Activated naive CD8-positive, alpha-beta T cell (primary cell): Measurements from ENCODE around the gene GJA4.

ENCODE experiments used
- H3K27ac Mint-ChIP-seq: one replicate; pipeline ENCODE4 v1.8.0; 2021; ENCODE audit warnings: mixed read lengths
- H3K27me3 Mint-ChIP-seq: one replicate; pipeline ENCODE4 v1.8.0; 2021; ENCODE audit warnings: mixed read lengths
- H3K36me3 Mint-ChIP-seq: one replicate; pipeline ENCODE4 v1.8.0; 2021; ENCODE audit warnings: mixed read lengths
- H3K4me1 Mint-ChIP-seq: one replicate; pipeline ENCODE4 v1.8.0; 2021; ENCODE audit warnings: low read depth, mixed read lengths
- H3K4me3 Mint-ChIP-seq: one replicate; pipeline ENCODE4 v1.8.0; 2021; ENCODE audit warnings: mild to moderate bottlenecking, mixed read lengths
- H3K9me3 Mint-ChIP-seq: one replicate; pipeline ENCODE4 v1.8.0; 2021; ENCODE audit warnings: low read depth, mixed read lengths

The GJA4 gene

GRCh38 chr1:34792868-34793727 is at the start of gene GJA4:
Gene GJA4 (plus strand): TSS chr1:34792999. CDS start chr1:34794214, 1,215 bp downstream.
- peaks cover 21% of the 10 kb centered on the region for H3K27me3 Mint-ChIP-seq
- no peak within 1 kb of the TSS for H3K27ac Mint-ChIP-seq
- H3K9me3 Mint-ChIP-seq: no peaks in the 10 kb centered on the region
- peak within 1 kb of the TSS; percentile 64 for H3K4me3 Mint-ChIP-seq
- H3K4me1 Mint-ChIP-seq: peaks cover 4% of the 10 kb centered on the region
- H3K36me3 Mint-ChIP-seq: no peaks in the 10 kb centered on the region

DNA sequence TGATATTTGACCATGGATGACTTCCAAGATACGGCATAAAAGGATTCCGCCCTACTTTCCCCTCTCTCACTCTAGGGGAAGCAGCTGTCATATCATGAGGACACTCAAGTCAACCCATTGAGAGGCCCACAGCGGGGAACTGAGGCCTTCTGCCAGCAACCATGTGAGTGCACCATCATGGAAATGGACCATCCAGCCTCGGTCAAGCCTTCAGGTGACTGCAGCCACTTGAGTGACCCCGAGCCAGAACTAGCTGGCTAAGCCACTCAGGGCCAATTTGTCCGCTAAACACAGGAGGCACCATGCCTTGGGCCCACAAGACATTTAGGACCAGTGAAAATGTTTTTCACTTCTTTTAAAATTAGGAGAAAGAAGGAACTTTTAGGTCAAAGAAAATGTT is 49.0 kb upstream of the GJA4 start:
- H3K36me3 Mint-ChIP-seq: no peaks in the 10 kb centered on the region
- no peaks in the 10 kb centered on the region for H3K4me1 Mint-ChIP-seq
- no peak overlapping the region for H3K4me3 Mint-ChIP-seq
- no peaks in the 10 kb centered on the region for H3K9me3 Mint-ChIP-seq
- peaks cover 1% of the 10 kb centered on the region for H3K27me3 Mint-ChIP-seq
- no peak overlapping the region for H3K27ac Mint-ChIP-seq

DNA sequence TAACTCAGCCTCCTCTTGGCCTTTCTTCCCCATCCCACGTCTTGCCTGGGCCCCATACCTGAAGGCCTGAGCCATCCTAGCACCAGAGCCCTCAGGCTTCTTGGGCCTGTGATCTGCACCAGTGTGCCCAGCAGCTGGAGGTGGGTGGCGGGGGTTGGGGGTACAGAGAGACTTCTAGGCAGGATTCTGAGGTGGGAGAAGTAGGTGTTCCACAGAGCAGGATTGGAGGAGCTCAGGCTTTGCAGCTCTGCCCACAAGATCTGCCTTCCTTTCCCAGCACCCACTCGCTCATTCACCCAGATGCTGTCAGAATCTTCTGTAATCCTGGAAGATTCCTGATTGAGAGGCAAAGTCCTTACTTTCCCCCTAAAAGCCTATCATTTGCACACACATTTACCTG is 47.9 kb upstream of the GJA4 start:
- no peak overlapping the region for H3K4me3 Mint-ChIP-seq
- no peaks in the 10 kb centered on the region for H3K36me3 Mint-ChIP-seq
- H3K27me3 Mint-ChIP-seq: peaks cover 4% of the 10 kb centered on the region
- H3K4me1 Mint-ChIP-seq: no peaks in the 10 kb centered on the region
- no peak overlapping the region for H3K27ac Mint-ChIP-seq
- H3K9me3 Mint-ChIP-seq: no peaks in the 10 kb centered on the region

GRCh38 chr1:34745666-34746065 is 47.1 kb upstream of the GJA4 start:
- no peaks in the 10 kb centered on the region for H3K9me3 Mint-ChIP-seq
- no peaks in the 10 kb centered on the region for H3K36me3 Mint-ChIP-seq
- H3K4me1 Mint-ChIP-seq: no peaks in the 10 kb centered on the region
- H3K27me3 Mint-ChIP-seq: peaks cover 4% of the 10 kb centered on the region
- H3K27ac Mint-ChIP-seq: no peak overlapping the region
- H3K4me3 Mint-ChIP-seq: no peak overlapping the region

GRCh38 chr1:34746101-34746500 is 46.7 kb upstream of the GJA4 start:
- H3K27me3 Mint-ChIP-seq: peaks cover 4% of the 10 kb centered on the region
- H3K27ac Mint-ChIP-seq: no peak overlapping the region
- H3K36me3 Mint-ChIP-seq: no peaks in the 10 kb centered on the region
- H3K9me3 Mint-ChIP-seq: no peaks in the 10 kb centered on the region
- no peak overlapping the region for H3K4me3 Mint-ChIP-seq
- H3K4me1 Mint-ChIP-seq: no peaks in the 10 kb centered on the region

GRCh38 chr1:34746785-34747637 is 45.8 kb upstream of the GJA4 start:
- Mint-ChIP-seq H3K27me3 (peaks cover 4% of the 10 kb centered on the region), H3K27ac (no peak overlapping the region), H3K36me3 (no peaks in the 10 kb centered on the region), H3K4me1 (no peaks in the 10 kb centered on the region), H3K4me3 (no peak overlapping the region), H3K9me3 (no peaks in the 10 kb centered on the region)

DNA sequence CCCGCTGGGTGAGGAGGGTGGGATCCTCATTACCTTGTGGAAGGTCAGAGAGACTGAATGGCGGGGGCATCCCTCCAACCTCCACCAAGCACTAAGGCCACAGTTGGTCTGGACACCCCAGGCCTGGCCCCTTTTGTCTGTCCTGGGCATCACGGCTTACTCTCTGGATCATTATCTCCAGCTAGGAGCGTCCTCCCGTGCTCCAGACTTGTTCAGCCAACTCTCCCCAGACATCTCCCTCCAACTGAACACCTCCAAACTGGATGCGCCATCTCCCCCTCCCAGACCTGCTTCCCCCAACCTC is 45.2 kb upstream of the GJA4 start:
- no peaks in the 10 kb centered on the region for H3K4me1 Mint-ChIP-seq
- no peaks in the 10 kb centered on the region for H3K9me3 Mint-ChIP-seq
- H3K4me3 Mint-ChIP-seq: no peak overlapping the region
- no peak overlapping the region for H3K27ac Mint-ChIP-seq
- H3K27me3 Mint-ChIP-seq: peaks cover 4% of the 10 kb centered on the region
- H3K36me3 Mint-ChIP-seq: no peaks in the 10 kb centered on the region

GRCh38 chr1:34749992-34750391 is 42.8 kb upstream of the GJA4 start:
- H3K27ac Mint-ChIP-seq: no peak overlapping the region
- no peaks in the 10 kb centered on the region for H3K36me3 Mint-ChIP-seq
- peaks cover 4% of the 10 kb centered on the region for H3K27me3 Mint-ChIP-seq
- H3K4me3 Mint-ChIP-seq: no peak overlapping the region
- no peaks in the 10 kb centered on the region for H3K9me3 Mint-ChIP-seq
- no peaks in the 10 kb centered on the region for H3K4me1 Mint-ChIP-seq

DNA sequence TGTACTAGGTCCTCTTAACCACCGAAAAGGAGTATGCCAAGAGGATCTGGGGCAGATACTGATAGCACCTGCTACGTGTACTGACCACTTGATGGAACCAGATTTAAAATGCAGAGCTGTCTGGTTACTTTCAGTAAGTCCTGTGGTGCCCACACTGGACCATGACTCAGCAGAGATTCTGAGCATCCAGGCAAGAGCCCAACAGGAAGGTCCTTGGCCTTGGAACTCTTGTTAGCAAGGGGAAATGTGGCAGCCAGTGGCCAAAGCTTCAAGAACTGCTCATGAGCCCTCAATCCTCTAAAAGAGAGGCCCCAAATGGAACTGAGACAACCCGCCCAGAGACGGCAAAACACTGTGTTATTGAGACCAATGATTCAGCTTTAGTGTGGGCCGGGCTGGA is 42.2 kb upstream of the GJA4 start:
- Mint-ChIP-seq H3K9me3 (no peaks in the 10 kb centered on the region), H3K36me3 (no peaks in the 10 kb centered on the region), H3K4me3 (no peak overlapping the region), H3K27ac (no peak overlapping the region), H3K4me1 (no peaks in the 10 kb centered on the region), H3K27me3 (peaks cover 4% of the 10 kb centered on the region)

- Mint-ChIP-seq H3K27ac (no peak overlapping the region), H3K27me3 (peaks cover 5% of the 10 kb centered on the region), H3K36me3 (no peaks in the 10 kb centered on the region), H3K4me3 (no peak overlapping the region), H3K9me3 (no peaks in the 10 kb centered on the region), H3K4me1 (no peaks in the 10 kb centered on the region)
Observed at GRCh38 chr1:34753163-34753562, 39.6 kb upstream of the GJA4 start.

GRCh38 chr1:34754964-34755637 is 37.7 kb upstream of the GJA4 start, which contains the start of gene GJB5:
Gene GJB5 (plus strand): TSS chr1:34755047. CDS start chr1:34757331, 2,284 bp downstream.
- H3K4me3 Mint-ChIP-seq: no peak within 1 kb of the TSS
- no peak within 1 kb of the TSS for H3K27ac Mint-ChIP-seq
- no peaks in the 10 kb centered on the region for H3K9me3 Mint-ChIP-seq
- H3K4me1 Mint-ChIP-seq: no peaks in the 10 kb centered on the region
- peaks cover 2% of the 10 kb centered on the region for H3K27me3 Mint-ChIP-seq
- H3K36me3 Mint-ChIP-seq: no peaks in the 10 kb centered on the region

DNA sequence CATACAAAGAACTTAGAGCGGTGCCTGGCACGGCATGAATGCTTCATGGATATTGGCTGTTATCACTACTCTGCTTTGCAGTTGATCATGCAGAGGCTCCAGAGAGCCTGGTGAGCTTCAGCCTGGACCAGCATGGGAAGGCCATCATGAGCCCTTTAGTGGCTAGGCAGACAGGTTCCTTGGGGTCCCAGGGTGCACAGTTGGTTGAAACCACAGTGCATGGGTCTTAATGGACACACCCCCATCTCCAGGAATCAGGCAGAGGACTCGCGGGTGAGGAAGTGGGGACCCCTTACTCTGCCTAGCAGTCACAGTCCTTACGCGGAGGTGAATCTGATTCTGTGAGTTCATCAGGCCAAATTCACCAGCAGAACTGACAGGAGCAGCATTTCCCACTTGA is 36.8 kb upstream of the GJA4 start:
- H3K27me3 Mint-ChIP-seq: peaks cover 2% of the 10 kb centered on the region
- H3K4me3 Mint-ChIP-seq: no peak overlapping the region
- H3K9me3 Mint-ChIP-seq: no peaks in the 10 kb centered on the region
- H3K27ac Mint-ChIP-seq: no peak overlapping the region
- H3K4me1 Mint-ChIP-seq: no peaks in the 10 kb centered on the region
- no peaks in the 10 kb centered on the region for H3K36me3 Mint-ChIP-seq

DNA sequence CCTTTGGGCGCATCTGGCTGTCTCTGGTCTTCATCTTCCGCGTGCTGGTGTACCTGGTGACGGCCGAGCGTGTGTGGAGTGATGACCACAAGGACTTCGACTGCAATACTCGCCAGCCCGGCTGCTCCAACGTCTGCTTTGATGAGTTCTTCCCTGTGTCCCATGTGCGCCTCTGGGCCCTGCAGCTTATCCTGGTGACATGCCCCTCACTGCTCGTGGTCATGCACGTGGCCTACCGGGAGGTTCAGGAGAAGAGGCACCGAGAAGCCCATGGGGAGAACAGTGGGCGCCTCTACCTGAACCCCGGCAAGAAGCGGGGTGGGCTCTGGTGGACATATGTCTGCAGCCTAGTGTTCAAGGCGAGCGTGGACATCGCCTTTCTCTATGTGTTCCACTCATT is 35.4 kb upstream of the GJA4 start:
- Mint-ChIP-seq H3K27me3 (peaks cover 5% of the 10 kb centered on the region), H3K4me3 (no peak overlapping the region), H3K27ac (no peak overlapping the region), H3K9me3 (no peaks in the 10 kb centered on the region), H3K36me3 (no peaks in the 10 kb centered on the region), H3K4me1 (no peaks in the 10 kb centered on the region)

DNA sequence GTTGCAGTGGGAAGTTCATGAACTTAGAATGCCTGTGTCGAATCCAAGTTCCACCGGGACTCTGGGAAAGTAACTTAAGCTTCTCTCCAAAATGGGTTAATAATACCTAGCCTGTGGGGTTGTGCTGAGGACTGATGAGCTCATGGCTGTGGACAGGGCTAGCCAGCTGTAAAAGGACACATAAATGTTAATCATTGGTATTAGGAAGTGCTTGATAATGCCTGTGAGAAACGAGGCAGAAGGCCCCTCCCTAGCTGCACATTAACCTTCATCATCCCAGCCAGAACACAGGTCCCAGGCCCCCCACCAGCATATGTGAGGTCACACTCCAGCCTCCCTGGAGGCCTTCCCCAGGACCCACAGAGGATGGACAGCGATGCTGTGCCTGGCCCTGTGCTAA is 34.0 kb upstream of the GJA4 start:
- Mint-ChIP-seq H3K9me3 (no peaks in the 10 kb centered on the region), H3K27me3 (peaks cover 10% of the 10 kb centered on the region), H3K36me3 (no peaks in the 10 kb centered on the region), H3K27ac (no peak overlapping the region), H3K4me1 (no peaks in the 10 kb centered on the region), H3K4me3 (no peak overlapping the region)
